ENCODE measurements around the gene THRB. TPM values are rescaled to one million over a fixed set of nuclear protein-coding genes. Genes with fewer than 3 reads are reported as not detected.
A peak's percentile ranks its signal among the peaks of the same experiment; 100 is the strongest.

Gene THRB
- total RNA-seq = under 1 TPM; 0.24 to 0.26 TPM
- 0.43 TPM for polyA plus RNA-seq (2013, experiment 1 of 2)
- polyA plus RNA-seq (2013, experiment 2 of 2) = 0.29 TPM
- long read RNA-seq, experiment 1 = 0 reads
- long read RNA-seq, experiment 2 = 0 reads
- long read RNA-seq, experiment 3 = 0 reads
- long read RNA-seq, experiment 4 = 0 reads

GRCh38 chr3:24494618-24495325, at the start of gene THRB:
TSS of gene THRB (minus strand) at chr3:24494850.
- TF ChIP-seq, protein P1, sequence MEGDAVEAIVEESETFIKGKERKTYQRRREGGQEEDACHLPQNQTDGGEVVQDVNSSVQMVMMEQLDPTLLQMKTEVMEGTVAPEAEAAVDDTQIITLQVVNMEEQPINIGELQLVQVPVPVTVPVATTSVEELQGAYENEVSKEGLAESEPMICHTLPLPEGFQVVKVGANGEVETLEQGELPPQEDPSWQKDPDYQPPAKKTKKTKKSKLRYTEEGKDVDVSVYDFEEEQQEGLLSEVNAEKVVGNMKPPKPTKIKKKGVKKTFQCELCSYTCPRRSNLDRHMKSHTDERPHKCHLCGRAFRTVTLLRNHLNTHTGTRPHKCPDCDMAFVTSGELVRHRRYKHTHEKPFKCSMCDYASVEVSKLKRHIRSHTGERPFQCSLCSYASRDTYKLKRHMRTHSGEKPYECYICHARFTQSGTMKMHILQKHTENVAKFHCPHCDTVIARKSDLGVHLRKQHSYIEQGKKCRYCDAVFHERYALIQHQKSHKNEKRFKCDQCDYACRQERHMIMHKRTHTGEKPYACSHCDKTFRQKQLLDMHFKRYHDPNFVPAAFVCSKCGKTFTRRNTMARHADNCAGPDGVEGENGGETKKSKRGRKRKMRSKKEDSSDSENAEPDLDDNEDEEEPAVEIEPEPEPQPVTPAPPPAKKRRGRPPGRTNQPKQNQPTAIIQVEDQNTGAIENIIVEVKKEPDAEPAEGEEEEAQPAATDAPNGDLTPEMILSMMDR (conservative IDR thresholded peaks at IDR 0.05) = peak; percentile 64
- Histone ChIP-seq H3K4me1 (ENCODE audit: control insufficient read depth, insufficient read depth, low read length) (no peaks in the 10 kb centered on the region), H3K9ac (ENCODE audit: extremely low read depth, low read length, poor library complexity, severe bottlenecking) (no peak within 1 kb of the TSS), H3K36me3 (ENCODE audit: control insufficient read depth, insufficient read depth, low read length) (no peaks in the 10 kb centered on the region), H3K27me3 (ENCODE audit: control insufficient read depth, insufficient read depth, low read length, poor library complexity, severe bottlenecking) (peaks cover 64% of the 10 kb centered on the region), H3K4me3 (ENCODE audit: low read length) (peak within 1 kb of the TSS; percentile 76), H3K9me3 (ENCODE audit: control insufficient read depth, low read length) (no peaks in the 10 kb centered on the region), H3K27ac (ENCODE audit: low read depth, low read length) (no peak within 1 kb of the TSS)
- Mint-ChIP-seq H3K36me3 (ENCODE audit: low read depth) (no peaks in the 10 kb centered on the region), H3K9me3 (no peaks in the 10 kb centered on the region), H3K4me3 (peak within 1 kb of the TSS; percentile 75), H3K4me1 (peaks cover 13% of the 10 kb centered on the region), H3K27ac (peak within 1 kb of the TSS; percentile 76), H3K27me3 (ENCODE audit: insufficient read depth) (peaks cover 67% of the 10 kb centered on the region)
- peak; percentile 90 for DNase-seq
- WGBS, 2 experiments (ENCODE audit: insufficient coverage in 1 of 2, insufficient read length in 1 of 2) = 0% methylated on average over 7 to 80 of the region's 80 CpGs

- Histone ChIP-seq H3K4me3 (ENCODE audit: low read length) (no peak overlapping the region), H3K27ac (ENCODE audit: low read depth, low read length) (no peak overlapping the region), H3K9ac (ENCODE audit: extremely low read depth, low read length, poor library complexity, severe bottlenecking) (no peak overlapping the region), H3K36me3 (ENCODE audit: control insufficient read depth, insufficient read depth, low read length) (no peaks in the 10 kb centered on the region), H3K4me1 (ENCODE audit: control insufficient read depth, insufficient read depth, low read length) (no peaks in the 10 kb centered on the region), H3K27me3 (ENCODE audit: control insufficient read depth, insufficient read depth, low read length, poor library complexity, severe bottlenecking) (no peaks in the 10 kb centered on the region), H3K9me3 (ENCODE audit: control insufficient read depth, low read length) (no peaks in the 10 kb centered on the region)
- Mint-ChIP-seq H3K4me1 (no peaks in the 10 kb centered on the region), H3K27ac (no peak overlapping the region), H3K9me3 (no peaks in the 10 kb centered on the region), H3K4me3 (no peak overlapping the region), H3K27me3 (ENCODE audit: insufficient read depth) (no peaks in the 10 kb centered on the region), H3K36me3 (ENCODE audit: low read depth) (no peaks in the 10 kb centered on the region)
- WGBS, 2 experiments (ENCODE audit: insufficient coverage in 1 of 2, insufficient read length in 1 of 2) = 89% methylated on average over 1 of the region's 1 CpG; no CpG with 5 or more reads in 1 of the 2 experiments
- TF ChIP-seq, protein P1 (conservative IDR thresholded peaks at IDR 0.05) = no peak
- no peak for DNase-seq
These were observed 47.3 kb upstream of the THRB start for GRCh38 chr3:24541935-24542334.

- Mint-ChIP-seq H3K9me3 (no peaks in the 10 kb centered on the region), H3K4me1 (no peaks in the 10 kb centered on the region), H3K27ac (no peak overlapping the region), H3K36me3 (ENCODE audit: low read depth) (no peaks in the 10 kb centered on the region), H3K4me3 (no peak overlapping the region), H3K27me3 (ENCODE audit: insufficient read depth) (no peaks in the 10 kb centered on the region)
- no peak overlapping the region for H3K27ac ChIP-seq (ENCODE audit: low read depth, low read length)
- no peak overlapping the region for H3K9ac ChIP-seq (ENCODE audit: extremely low read depth, low read length, poor library complexity, severe bottlenecking)
- H3K4me3 ChIP-seq (ENCODE audit: low read length) = no peak overlapping the region
- no peaks in the 10 kb centered on the region for H3K4me1 ChIP-seq (ENCODE audit: control insufficient read depth, insufficient read depth, low read length)
- 90 to 100% methylated on average over 2 of the region's 2 CpGs for WGBS, 2 experiments (ENCODE audit: insufficient coverage in 1 of 2, insufficient read length in 1 of 2)
- DNase-seq = no peak
- H3K9me3 ChIP-seq (ENCODE audit: control insufficient read depth, low read length) = no peaks in the 10 kb centered on the region
- no peaks in the 10 kb centered on the region for H3K27me3 ChIP-seq (ENCODE audit: control insufficient read depth, insufficient read depth, low read length, poor library complexity, severe bottlenecking)
- no peaks in the 10 kb centered on the region for H3K36me3 ChIP-seq (ENCODE audit: control insufficient read depth, insufficient read depth, low read length)
- TF ChIP-seq, protein P1 (conservative IDR thresholded peaks at IDR 0.05) = no peak
These were observed 46.2 kb upstream of the THRB start for GRCh38 chr3:24540821-24541220.
